Adrenal gland (tissue), 12 donors: ENCODE results near the gene OR5AR1. TPM values are rescaled to one million over a fixed set of nuclear protein-coding genes. Genes with fewer than 3 reads are reported as not detected.

Experiments
- DNase-seq, 7 donors: peaks; one replicate each; pipeline ENCODE4 v3.0.0-alpha.2; 2019 to 2020
- H3K27ac ChIP-seq, 5 donors: fragments of 200-600 bp; sonication (generic) in 4 of 5; 1 replicate in 3 of 5; 2 replicates in 2 of 5; pipeline versions ENCODE4 v1.5.1 to v1.8.0; 2016 to 2020; ENCODE audit warnings: mild to moderate bottlenecking in 1 of 5
- H3K27me3 ChIP-seq: fragments of 200-600 bp; 2 replicates; pipeline ENCODE4 v1.8.0; 2021
- H3K36me3 ChIP-seq, 2 donors: fragments of 200-600 bp; replicated peaks in 1 of 2; 1 replicate in 1 of 2; 2 replicates in 1 of 2; pipeline versions ENCODE4 v1.5.1 to v1.8.0; 2018 to 2022
- H3K4me1 ChIP-seq, 2 donors: fragments of 200-600 bp; replicated peaks in 1 of 2; 1 replicate in 1 of 2; 2 replicates in 1 of 2; pipeline versions ENCODE4 v1.5.1 to v1.8.0; 2018 to 2021
- H3K4me3 ChIP-seq, 4 donors: fragments of 200-600 bp; sonication (generic) in 3 of 4; one replicate each; pipeline ENCODE4 v1.5.1; 2016 to 2018
- H3K9me3 ChIP-seq, 3 donors: fragments of 200-600 bp; sonication (generic) in 1 of 3; replicated peaks in 1 of 3; 1 replicate in 2 of 3; 2 replicates in 1 of 3; pipeline versions ENCODE4 v1.5.1 to v1.8.0; 2016 to 2021
- POLR2A ChIP-seq, 2 donors: fragments of 450-650 bp; IDR thresholded peaks; one replicate each; pipeline ENCODE4 v1.6.1; 2017; ENCODE audit warnings: antibody characterized with exemption in 2 of 2, mild to moderate bottlenecking in 2 of 2, moderate library complexity in 1 of 2
- WGBS, 4 donors: extraction: QIAGEN DNeasy Blood & Tissue Kit in 2 of 4; methylation state at CpG; one replicate each; pipeline versions ENCODE4 v1.1.5 to v1.1.7; 2013 to 2017; 5-methylcytosine and 5-hydroxymethylcytosine counted together
- intact Hi-C, 2 donors: fragments of 100-400 bp; cut with DNase I; formaldehyde crosslinking; loops; one replicate each; pipeline versions ENCODE4 v1.14.1 to v1.15.0; 2022 to 2023
- polyA plus RNA-seq, 3 donors: library from polyadenylated mRNA; stranded (reverse); fragments of 200-250 nt in 2 of 3; fragments of 350-450 nt in 1 of 3; fragmentation: Illumina TruSeq in 1 of 3; extraction: RNeasy Lipid Tissue Mini Kit (QIAGEN cat#74804) in 1 of 3; gene quantifications; one replicate each; pipeline ENCODE4 v1.2.3, GENCODE V29; 2013 to 2014
- total RNA-seq, 9 donors: library from RNA; depleted of rRNA in 4 of 9; stranded (reverse); fragments of >200 nt in 4 of 9; fragments of 120-200 nt in 1 of 9; fragmentation: NEBNext Ultra II Directional in 1 of 9; extraction: Animal tissue kit (Norgen Biotek cat#: 25700) in 1 of 9; gene quantifications; one replicate each; pipeline versions ENCODE4 v1.1.0 to v1.2.4, GENCODE V29; 2013 to 2023
- TF ChIP-seq, protein P1 (sequence below), 6 experiments: fragments of 450-650 bp in 4 of 6; fragments of 200-600 bp in 2 of 6; sonication (generic) in 1 of 6; IDR thresholded peaks; 1 replicate in 5 of 6; 2 replicates in 1 of 6; pipeline versions ENCODE4 v1.5.1 to v1.8.0; 2016 to 2021; ENCODE audit warnings: antibody characterized with exemption in 6 of 6, mild to moderate bottlenecking in 2 of 6, moderate library complexity in 1 of 6
- donor health status: healthy with polysubstance abuse.
- donor health status: Bipolar disorder and iron deficiency.
- donor health status: DM: yes; HTN: yes; CAD: no.
- donor health status: DM: no; HTN: no; CAD: no.
- donor health status: DM: no; HTN: no; CAD: no.
- donor health status: DM: yes; HTN: yes; CAD: no.

Gene OR5AR1
- total and polyA plus RNA-seq, 12 donors, result not detected

DNA sequence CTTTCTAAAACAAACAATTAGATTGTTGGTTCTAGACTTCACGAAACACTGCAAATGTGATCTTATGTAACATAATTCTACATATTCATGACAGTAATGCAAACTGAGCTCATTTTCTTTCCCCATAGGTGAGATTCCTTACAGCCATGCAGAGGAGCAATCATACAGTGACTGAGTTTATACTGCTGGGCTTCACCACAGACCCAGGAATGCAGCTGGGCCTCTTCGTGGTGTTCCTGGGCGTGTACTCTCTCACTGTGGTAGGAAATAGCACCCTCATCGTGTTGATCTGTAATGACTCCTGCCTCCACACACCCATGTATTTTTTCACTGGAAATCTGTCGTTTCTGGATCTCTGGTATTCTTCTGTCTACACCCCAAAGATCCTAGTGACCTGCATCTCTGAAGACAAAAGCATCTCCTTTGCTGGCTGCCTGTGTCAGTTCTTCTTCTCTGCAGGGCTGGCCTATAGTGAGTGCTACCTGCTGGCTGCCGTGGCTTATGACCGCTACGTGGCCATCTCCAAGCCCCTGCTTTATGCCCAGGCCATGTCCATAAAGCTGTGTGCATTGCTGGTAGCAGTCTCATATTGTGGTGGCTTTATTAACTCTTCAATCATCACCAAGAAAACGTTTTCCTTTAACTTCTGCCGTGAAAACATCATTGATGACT lies 36.9 kb downstream of the OR5AR1 start:
- Histone ChIP-seq H3K4me3 (no peak overlapping the region), H3K36me3 (no peaks in the 10 kb centered on the region), H3K27ac (no peak overlapping the region), H3K4me1 (no peaks in the 10 kb centered on the region), H3K9me3 (no peaks in the 10 kb centered on the region), H3K27me3 (no peaks in the 10 kb centered on the region)
- 52 to 60% (median 56%) methylated on average over 10 of the region's 10 CpGs for WGBS, 4 donors
- no peak for DNase-seq
- intact Hi-C loops, result no loop called here
- TF ChIP-seq, protein P1, sequence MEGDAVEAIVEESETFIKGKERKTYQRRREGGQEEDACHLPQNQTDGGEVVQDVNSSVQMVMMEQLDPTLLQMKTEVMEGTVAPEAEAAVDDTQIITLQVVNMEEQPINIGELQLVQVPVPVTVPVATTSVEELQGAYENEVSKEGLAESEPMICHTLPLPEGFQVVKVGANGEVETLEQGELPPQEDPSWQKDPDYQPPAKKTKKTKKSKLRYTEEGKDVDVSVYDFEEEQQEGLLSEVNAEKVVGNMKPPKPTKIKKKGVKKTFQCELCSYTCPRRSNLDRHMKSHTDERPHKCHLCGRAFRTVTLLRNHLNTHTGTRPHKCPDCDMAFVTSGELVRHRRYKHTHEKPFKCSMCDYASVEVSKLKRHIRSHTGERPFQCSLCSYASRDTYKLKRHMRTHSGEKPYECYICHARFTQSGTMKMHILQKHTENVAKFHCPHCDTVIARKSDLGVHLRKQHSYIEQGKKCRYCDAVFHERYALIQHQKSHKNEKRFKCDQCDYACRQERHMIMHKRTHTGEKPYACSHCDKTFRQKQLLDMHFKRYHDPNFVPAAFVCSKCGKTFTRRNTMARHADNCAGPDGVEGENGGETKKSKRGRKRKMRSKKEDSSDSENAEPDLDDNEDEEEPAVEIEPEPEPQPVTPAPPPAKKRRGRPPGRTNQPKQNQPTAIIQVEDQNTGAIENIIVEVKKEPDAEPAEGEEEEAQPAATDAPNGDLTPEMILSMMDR (IDR thresholded peaks at IDR 0.05), result no peak
- TF ChIP-seq POLR2A (IDR thresholded peaks at IDR 0.05), result no peak

DNA sequence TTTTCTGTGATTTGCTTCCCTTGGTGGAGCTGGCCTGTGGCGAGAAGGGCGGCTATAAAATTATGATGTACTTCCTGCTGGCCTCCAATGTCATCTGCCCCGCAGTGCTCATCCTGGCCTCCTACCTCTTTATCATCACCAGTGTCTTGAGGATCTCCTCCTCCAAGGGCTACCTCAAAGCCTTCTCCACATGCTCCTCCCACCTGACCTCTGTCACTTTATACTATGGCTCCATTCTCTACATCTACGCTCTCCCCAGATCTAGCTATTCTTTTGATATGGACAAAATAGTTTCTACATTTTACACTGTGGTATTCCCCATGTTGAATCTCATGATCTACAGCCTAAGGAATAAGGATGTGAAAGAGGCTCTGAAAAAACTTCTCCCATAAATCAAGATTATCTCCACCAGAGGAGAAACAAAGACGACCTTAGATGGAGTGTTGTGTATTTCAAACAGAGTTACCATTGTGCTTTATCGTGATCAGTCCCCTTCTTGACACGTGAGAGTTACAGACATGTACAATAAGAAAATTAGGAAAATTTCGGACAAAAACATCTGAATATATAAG lies 37.5 kb downstream of the OR5AR1 start:
- WGBS, 4 donors, result 39 to 56% (median 51%) methylated on average over 8 of the region's 8 CpGs
- Histone ChIP-seq H3K27ac (no peak overlapping the region), H3K4me1 (no peaks in the 10 kb centered on the region), H3K9me3 (no peaks in the 10 kb centered on the region), H3K36me3 (no peaks in the 10 kb centered on the region), H3K27me3 (no peaks in the 10 kb centered on the region), H3K4me3 (no peak overlapping the region)
- TF ChIP-seq POLR2A (IDR thresholded peaks at IDR 0.05), result no peak
- TF ChIP-seq, protein P1 (IDR thresholded peaks at IDR 0.05), result no peak
- intact Hi-C loops, result no loop called here
- no peak for DNase-seq

DNA sequence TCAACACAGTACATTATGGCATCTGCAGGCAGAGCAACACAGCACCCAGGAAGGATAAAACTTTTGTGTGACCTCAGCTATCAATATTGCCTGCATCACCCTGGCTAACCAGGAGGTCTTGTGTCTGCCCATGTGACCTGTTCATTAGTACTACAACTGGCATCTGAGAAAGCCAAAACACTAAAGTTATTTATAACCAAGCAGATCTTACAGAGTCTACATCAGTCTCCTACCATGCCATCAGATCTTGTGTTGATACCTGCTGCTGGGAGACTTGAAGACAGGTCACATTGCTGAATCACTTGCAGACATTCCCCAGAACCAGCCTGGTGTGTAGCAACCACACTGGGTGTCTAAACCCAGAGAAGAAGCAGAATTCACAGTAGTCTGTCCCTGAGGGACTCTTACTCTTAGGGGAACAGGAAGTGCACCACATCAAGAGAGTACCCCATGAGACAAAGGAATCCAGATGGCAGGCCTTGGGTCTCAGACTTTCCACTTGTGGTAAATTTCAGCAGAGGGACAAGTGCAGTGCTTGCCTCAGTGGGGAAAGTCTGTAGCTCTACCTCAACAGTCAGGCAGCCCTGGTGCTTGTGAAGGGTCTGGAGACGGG lies 42.4 kb downstream of the OR5AR1 start:
- TF ChIP-seq, protein P1 (IDR thresholded peaks at IDR 0.05), result no peak
- no peak for TF ChIP-seq POLR2A (IDR thresholded peaks at IDR 0.05)
- no peak overlapping the region for H3K27ac ChIP-seq
- H3K27me3 ChIP-seq, result no peaks in the 10 kb centered on the region
- H3K4me3 ChIP-seq, result no peak overlapping the region
- no peak for DNase-seq
- intact Hi-C loops, result no loop called here
- H3K4me1 ChIP-seq, result no peaks in the 10 kb centered on the region
- H3K36me3 ChIP-seq, result no peaks in the 10 kb centered on the region
- no peaks in the 10 kb centered on the region for H3K9me3 ChIP-seq
- WGBS, 4 donors, result 33 to 62% (median 55%) methylated on average over 1 of the region's 1 CpG

DNA sequence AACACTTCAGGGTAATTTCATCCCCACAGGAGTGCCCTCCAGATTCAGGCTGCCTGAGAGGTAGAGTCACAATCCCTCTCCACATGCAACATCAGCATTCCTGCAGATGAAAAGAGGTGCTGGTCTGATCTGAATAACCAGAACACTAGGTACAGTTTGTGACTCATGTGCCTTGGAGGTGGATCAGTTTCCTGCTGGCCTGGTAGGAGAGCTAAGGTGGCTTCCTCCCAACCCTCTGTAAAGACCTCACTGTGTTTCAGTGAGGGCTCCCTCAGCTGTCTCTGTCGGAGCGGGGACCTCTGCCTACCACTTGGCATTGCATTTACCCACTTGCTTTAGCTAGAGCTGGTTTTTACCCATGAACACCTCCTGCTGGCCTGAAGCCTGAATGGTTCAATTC lies 43.0 kb downstream of the OR5AR1 start:
- 64 to 80% (median 76%) methylated on average over 2 of the region's 2 CpGs for WGBS, 4 donors
- no peaks in the 10 kb centered on the region for H3K27me3 ChIP-seq
- H3K4me1 ChIP-seq, result no peaks in the 10 kb centered on the region
- H3K9me3 ChIP-seq, result no peaks in the 10 kb centered on the region
- H3K4me3 ChIP-seq, result no peak overlapping the region
- no peak for DNase-seq
- H3K27ac ChIP-seq, result no peak overlapping the region
- TF ChIP-seq POLR2A (IDR thresholded peaks at IDR 0.05), result no peak
- TF ChIP-seq, protein P1 (IDR thresholded peaks at IDR 0.05), result no peak
- no peaks in the 10 kb centered on the region for H3K36me3 ChIP-seq
- intact Hi-C loops, result no loop called here
